Fibroblast of villous mesenchyme (primary cell): ENCODE data around the gene RND3. TPM values are rescaled to one million over a fixed set of nuclear protein-coding genes. Genes with fewer than 3 reads are reported as not detected.

ENCODE experiments used
- DNase-seq: peaks from one replicate; pipeline ENCODE4 v3.0.0-alpha.2; 2010; ENCODE audit warnings: low read depth
- H3K4me3 ChIP-seq: 2 replicates; pipeline ENCODE4 v1.5.1; 2011; ENCODE audit warnings: low read depth, mild to moderate bottlenecking, low read length
- total RNA-seq: library from RNA; depleted of rRNA; stranded (reverse); fragments of >200 nt; gene quantifications from 2 replicates; pipeline ENCODE4 v1.2.3, GENCODE V29; 2012
- TF ChIP-seq, protein P1 (sequence below): IDR thresholded peaks from 2 replicates; pipeline ENCODE4 v1.5.1; 2012; ENCODE audit warnings: low read depth, mild to moderate bottlenecking, low read length; ENCODE audit not compliant: insufficient read depth

RND3 gene
- total RNA-seq, 1 donor: 1,266 TPM

DNA sequence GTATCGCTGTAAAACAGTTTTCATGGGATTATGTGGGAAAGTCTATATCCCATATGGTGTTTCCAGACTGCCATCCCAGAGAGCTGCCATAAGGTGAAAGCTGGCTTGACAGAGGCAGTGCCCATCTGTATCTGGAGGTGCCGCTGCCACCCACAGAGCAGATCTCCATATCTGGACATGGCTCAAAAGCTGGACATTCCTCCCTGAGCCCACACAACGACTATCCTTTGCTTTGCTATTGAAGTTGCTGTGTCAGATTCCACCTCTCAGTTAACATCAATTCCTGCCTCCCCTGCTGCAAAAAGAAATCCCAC is 55.2 kb downstream of the RND3 start:
- H3K4me3 ChIP-seq: no peak overlapping the region
- TF ChIP-seq, protein P1, sequence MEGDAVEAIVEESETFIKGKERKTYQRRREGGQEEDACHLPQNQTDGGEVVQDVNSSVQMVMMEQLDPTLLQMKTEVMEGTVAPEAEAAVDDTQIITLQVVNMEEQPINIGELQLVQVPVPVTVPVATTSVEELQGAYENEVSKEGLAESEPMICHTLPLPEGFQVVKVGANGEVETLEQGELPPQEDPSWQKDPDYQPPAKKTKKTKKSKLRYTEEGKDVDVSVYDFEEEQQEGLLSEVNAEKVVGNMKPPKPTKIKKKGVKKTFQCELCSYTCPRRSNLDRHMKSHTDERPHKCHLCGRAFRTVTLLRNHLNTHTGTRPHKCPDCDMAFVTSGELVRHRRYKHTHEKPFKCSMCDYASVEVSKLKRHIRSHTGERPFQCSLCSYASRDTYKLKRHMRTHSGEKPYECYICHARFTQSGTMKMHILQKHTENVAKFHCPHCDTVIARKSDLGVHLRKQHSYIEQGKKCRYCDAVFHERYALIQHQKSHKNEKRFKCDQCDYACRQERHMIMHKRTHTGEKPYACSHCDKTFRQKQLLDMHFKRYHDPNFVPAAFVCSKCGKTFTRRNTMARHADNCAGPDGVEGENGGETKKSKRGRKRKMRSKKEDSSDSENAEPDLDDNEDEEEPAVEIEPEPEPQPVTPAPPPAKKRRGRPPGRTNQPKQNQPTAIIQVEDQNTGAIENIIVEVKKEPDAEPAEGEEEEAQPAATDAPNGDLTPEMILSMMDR: no peak
- no peak for DNase-seq

DNA sequence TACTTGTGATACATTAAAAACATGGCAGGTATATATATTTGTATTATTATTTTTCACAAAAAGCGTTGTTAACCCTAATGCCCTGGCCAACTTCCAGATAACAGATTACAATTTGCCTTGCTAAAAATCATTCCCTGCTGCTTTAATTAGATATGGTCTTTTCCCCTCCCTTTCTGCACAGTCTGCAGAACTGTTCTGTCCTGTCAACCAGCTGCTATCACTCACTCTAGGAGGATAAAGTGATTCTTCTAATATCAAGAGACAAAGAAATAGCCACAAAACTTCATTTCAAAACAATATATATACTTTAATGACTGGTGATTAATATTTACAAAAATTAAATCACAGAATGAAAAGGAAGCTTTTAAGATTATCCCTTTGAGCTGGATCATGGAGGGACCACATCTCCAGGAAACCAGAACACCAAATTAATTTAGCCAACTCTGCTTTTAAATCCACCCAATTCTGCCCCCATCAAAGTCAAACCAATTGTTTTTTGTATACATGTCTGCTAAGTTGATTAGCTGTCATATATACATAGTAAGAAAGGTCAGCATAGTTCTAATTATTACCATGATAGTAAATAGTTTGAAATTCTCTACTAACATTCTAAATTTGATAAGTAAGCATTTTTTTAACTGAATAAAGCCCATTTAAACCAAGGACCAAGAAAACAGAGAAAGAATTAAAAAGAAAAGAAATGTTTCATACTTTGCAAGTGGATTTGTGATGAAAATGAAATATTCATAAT is 55.7 kb downstream of the RND3 start:
- H3K4me3 ChIP-seq: no peak overlapping the region
- DNase-seq: no peak
- TF ChIP-seq, protein P1: no peak

DNA sequence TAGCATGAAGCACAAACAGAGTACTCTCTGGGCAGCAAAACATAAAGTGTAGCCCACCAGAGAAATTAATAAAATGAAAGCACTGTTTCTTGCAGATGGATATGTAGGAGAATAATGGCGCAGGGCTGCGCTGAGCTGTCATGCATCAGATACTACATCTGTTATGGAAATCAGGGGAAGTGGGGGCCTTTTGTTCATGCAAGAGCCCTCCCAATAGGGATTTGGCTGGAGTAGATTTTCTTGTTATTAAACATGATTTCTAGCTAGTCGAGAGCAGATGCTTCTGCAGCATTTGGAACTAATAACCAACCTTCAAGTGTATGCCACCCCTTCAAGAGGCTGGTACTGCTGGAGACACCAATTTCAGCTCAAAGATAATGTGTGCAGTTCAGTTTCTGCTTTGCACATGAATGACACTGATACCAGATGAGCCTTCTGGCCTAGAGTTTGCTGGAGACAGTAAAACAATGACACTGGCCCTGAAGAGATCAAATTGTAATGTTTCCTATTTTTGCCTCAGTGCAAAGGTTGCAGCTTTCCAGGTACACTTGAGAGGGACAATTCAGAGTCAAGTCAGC is 58.0 kb downstream of the RND3 start:
- DNase-seq: no peak
- H3K4me3 ChIP-seq: no peak overlapping the region
- TF ChIP-seq, protein P1: no peak

DNA sequence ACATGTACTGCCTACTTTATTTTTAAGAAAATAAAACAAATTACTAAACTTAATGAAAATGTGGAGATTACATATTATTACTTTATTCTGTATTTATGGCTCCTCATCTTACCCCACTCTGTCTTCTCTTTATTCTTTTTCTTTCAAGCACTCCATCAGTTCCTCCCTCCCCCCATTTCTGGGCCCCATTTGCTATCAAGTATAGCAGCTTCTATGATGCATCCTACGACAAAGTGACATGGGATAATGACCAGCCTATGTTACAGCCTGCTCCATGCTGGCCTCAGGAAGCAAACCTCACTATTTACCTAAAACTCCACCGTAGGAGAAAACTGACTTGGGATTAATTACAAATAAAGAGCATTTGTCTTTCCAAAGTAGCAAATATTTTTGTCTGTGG is 58.8 kb downstream of the RND3 start:
- DNase-seq: no peak
- H3K4me3 ChIP-seq: no peak overlapping the region
- TF ChIP-seq, protein P1: no peak

DNA sequence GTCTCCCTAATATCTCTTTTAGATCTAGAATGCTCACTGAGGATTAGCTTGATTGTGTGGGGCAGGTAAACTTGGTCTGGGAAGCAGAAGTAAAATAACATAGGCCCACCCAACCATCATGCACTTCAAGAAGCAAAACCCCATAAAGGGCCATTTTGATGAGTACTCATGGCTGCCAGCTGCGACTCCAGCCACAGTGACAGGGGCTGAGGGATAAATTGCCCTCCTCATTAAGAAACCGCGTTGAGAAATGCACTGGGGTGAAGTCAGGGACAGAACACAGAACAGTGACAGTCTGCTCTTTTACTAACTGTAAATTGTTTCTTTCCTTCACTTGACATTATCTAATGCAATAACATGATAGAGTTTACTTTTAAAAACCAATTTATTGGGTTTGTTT is 60.2 kb downstream of the RND3 start:
- TF ChIP-seq, protein P1: no peak
- no peak for DNase-seq
- no peak overlapping the region for H3K4me3 ChIP-seq

DNA sequence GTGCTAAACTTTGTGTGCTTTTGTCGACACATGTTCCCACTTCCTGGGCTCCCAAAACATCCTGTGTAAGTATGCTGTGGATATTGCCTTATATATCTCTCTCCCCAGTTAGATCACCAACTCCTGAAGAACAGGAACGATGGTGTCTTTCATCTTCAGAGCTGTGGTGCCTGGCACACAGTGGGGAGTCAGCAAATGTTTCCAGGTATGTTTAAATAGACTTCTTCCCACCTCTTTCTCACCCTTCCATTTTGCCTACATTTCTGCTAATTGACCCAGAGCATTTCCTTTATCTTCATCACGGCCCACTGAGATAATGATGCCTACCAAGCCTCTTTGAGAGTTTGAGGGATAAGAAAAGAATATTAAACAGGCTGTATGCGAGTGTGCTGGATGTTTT is 60.7 kb downstream of the RND3 start:
- no peak for DNase-seq
- TF ChIP-seq, protein P1: no peak
- no peak overlapping the region for H3K4me3 ChIP-seq

DNA sequence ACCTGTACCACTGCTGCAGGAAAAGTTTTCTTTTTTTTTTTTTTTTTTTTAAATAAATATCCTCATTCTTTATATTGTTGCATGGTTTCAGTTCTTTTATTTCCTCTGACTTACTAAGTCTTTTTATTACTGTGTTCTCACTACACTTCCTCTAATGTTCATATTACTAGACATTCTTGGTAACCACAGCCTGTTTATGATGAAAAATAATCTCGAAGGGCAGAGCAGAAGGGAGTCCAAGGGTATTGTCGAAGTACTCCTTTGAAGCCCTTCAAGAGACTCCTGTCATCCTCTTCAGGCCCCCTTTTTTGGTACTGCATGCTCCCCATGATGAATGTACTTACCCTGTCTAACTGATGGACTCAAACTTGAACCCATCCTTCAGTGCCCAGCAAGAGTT is 61.2 kb downstream of the RND3 start:
- no peak overlapping the region for H3K4me3 ChIP-seq
- DNase-seq: peak; percentile 74
- TF ChIP-seq, protein P1: no peak
